ENCODE measurements around the gene MVB12B.

DNA sequence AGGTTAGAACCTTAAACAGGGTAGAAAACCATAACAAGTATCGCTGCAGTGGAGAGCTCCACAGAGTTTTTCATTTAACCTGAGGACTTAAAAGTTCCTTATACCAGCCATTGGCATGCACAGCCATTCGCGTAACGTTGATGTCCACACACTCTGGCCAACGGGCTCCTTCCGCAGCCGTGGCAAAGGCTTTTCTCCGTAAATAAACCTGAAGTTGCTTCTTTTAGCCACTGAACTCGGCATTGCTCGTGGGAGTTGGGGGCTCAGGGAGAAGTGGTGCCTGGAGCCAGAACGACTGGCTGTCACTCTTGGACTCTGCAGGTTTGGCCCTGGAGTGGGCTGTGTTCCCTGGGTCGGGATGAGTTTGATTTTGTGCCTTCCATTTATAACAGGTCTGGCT, 161.2 kb downstream of the MVB12B start:
- TF ChIP-seq SPI1 (IDR thresholded peaks at IDR 0.05; ENCODE audit: borderline replicate concordance, low read depth) (no peak), CTCF (IDR thresholded peaks at IDR 0.05; ENCODE audit: insufficient read depth, low read length) (no peak), GABPA (IDR thresholded peaks at IDR 0.05; ENCODE audit: low read depth) (no peak)
